Panc1 (cell line): Measurements from ENCODE around the gene RSPO4.

Experiments used
- CTCF ChIP-seq: fragments of 450-650 bp; IDR thresholded peaks from 2 replicates; pipeline ENCODE4 v1.5.1; 2017; ENCODE audit warnings: mild to moderate bottlenecking
- POLR2AphosphoS5 ChIP-seq: IDR thresholded peaks from 2 replicates; pipeline ENCODE4 v1.6.1; 2012; ENCODE audit warnings: mild to moderate bottlenecking, low read depth, low read length, moderate library complexity
- REST ChIP-seq, 2 experiments: IDR thresholded peaks; 2 replicates each; pipeline ENCODE4 v1.6.1; 2011 to 2012; ENCODE audit warnings: low read depth in 2 of 2, control low read depth in 1 of 2, low read length in 1 of 2, mild to moderate bottlenecking in 1 of 2, moderate library complexity in 1 of 2; ENCODE audit not compliant: insufficient read depth in 1 of 2
- SIN3A ChIP-seq: IDR thresholded peaks from 2 replicates; pipeline ENCODE4 v1.6.1; 2012; ENCODE audit warnings: low read depth, mild to moderate bottlenecking, low read length, moderate library complexity, borderline replicate concordance; ENCODE audit not compliant: insufficient read depth
- TCF7L2 ChIP-seq: IDR thresholded peaks from 2 replicates; pipeline ENCODE4 v1.6.1; 2011; ENCODE audit warnings: mild to moderate bottlenecking, low read depth, low read length, inconsistent platforms

- TF ChIP-seq REST (IDR thresholded peaks at IDR 0.05; ENCODE audit: insufficient read depth in 1 of 2, low read depth in 2 of 2, low read length in 1 of 2) (no peak), CTCF (no peak), POLR2AphosphoS5 (no peak), SIN3A (no peak), TCF7L2 (no peak)
These were observed 70.7 kb downstream of the RSPO4 start for GRCh38 chr20:931401-931800.
